CD4-positive, alpha-beta T cell (primary cell): Measurements from ENCODE around the gene ATP5MG. TPM values are rescaled to one million over a fixed set of nuclear protein-coding genes. Genes with fewer than 3 reads are reported as not detected.
A peak's percentile ranks its signal among the peaks of the same experiment; 100 is the strongest.
"Not testable (repeated sequence)": the region's sequence is repeated elsewhere in the genome, so short reads cannot be mapped to it uniquely, and the experiment has no call there.

Source experiments
- ATAC-seq: fragments of 200-7000 bp; cut with Tn5 transposase; one replicate; pipeline ENCODE4 v1.10.0; 2022; ENCODE audit warnings: mild to moderate bottlenecking; ENCODE audit not compliant: poor library complexity
- CTCF ChIA-PET: fragments of 350-600 bp; sonication (Branson Sonifier 250); formaldehyde crosslinking; loops from one replicate; lab custom pipeline; 2021; ENCODE audit warnings: antibody characterized with exemption, inconsistent platforms; lab: Charles Lee
- POLR2A ChIA-PET: fragments of 350-600 bp; sonication (Branson Sonifier 250); formaldehyde crosslinking; loops from one replicate; lab custom pipeline; 2021; ENCODE audit warnings: antibody characterized with exemption, inconsistent platforms; lab: Charles Lee
- DNase-seq, 14 experiments: peaks; one replicate each; pipeline ENCODE4 v3.0.0-alpha.2; 2013 to 2020; ENCODE audit warnings: mixed read lengths in 2 of 14
- H3K27ac ChIP-seq, 2 donors: one replicate each; pipeline versions ENCODE4 v1.5.1 to v1.7.0; 2013; ENCODE audit warnings: low read length in 2 of 2, low read depth in 1 of 2, mild to moderate bottlenecking in 1 of 2
- H3K27me3 ChIP-seq, 2 experiments: 1 replicate in 1 of 2; 2 replicates in 1 of 2; pipeline versions ENCODE4 v1.6.1 to v1.7.0; 2013; ENCODE audit warnings: low read length in 2 of 2, control low read depth in 1 of 2, mild to moderate bottlenecking in 1 of 2, moderate library complexity in 1 of 2; ENCODE audit not compliant: insufficient read depth in 2 of 2, control insufficient read depth in 1 of 2
- H3K36me3 ChIP-seq: one replicate; pipeline ENCODE4 v1.6.1; 2013; ENCODE audit warnings: low read length, control low read depth; ENCODE audit not compliant: insufficient read depth
- H3K4me1 ChIP-seq: one replicate; pipeline ENCODE4 v1.6.1; 2013; ENCODE audit warnings: low read length, control low read depth; ENCODE audit not compliant: insufficient read depth
- H3K4me3 ChIP-seq: one replicate; pipeline ENCODE4 v1.5.1; 2013; ENCODE audit warnings: mild to moderate bottlenecking, low read length, moderate library complexity
- H3K9me3 ChIP-seq, 2 experiments: 1 replicate in 1 of 2; 2 replicates in 1 of 2; pipeline versions ENCODE4 v1.6.1 to v1.7.0; 2013; ENCODE audit warnings: low read length in 2 of 2, mild to moderate bottlenecking in 2 of 2, control low read depth in 1 of 2, moderate library complexity in 1 of 2; ENCODE audit not compliant: control insufficient read depth in 1 of 2, insufficient read depth in 1 of 2
- H3K27ac Mint-ChIP-seq: one replicate; pipeline ENCODE4 v1.8.0; 2020; ENCODE audit warnings: mixed read lengths
- H3K27me3 Mint-ChIP-seq: one replicate; pipeline ENCODE4 v1.8.0; 2021; ENCODE audit warnings: mixed read lengths
- H3K36me3 Mint-ChIP-seq: one replicate; pipeline ENCODE4 v1.8.0; 2021; ENCODE audit warnings: low read depth, mixed read lengths
- H3K4me1 Mint-ChIP-seq: one replicate; pipeline ENCODE4 v1.8.0; 2021; ENCODE audit warnings: low read depth, mixed read lengths
- H3K4me3 Mint-ChIP-seq: one replicate; pipeline ENCODE4 v1.8.0; 2020; ENCODE audit warnings: mild to moderate bottlenecking, mixed read lengths
- H3K9me3 Mint-ChIP-seq: one replicate; pipeline ENCODE4 v1.8.0; 2020; ENCODE audit warnings: mixed read lengths
- intact Hi-C, 2 experiments: fragments of 100-400 bp; cut with DNase I in 1 of 2; cut with micrococcal nuclease in 1 of 2; formaldehyde crosslinking; loops; one replicate each; pipeline versions ENCODE4 v1.15.1 to v1.9.0; 2023 to 2025; cut with DNase I, micrococcal nuclease
- total RNA-seq, 174 experiments: library from RNA in 2 of 174; stranded (reverse) in 2 of 174; gene quantifications; one replicate each; pipeline ENCODE4 v1.2.3 and lab custom pipeline; 2021 to 2026
- TF ChIP-seq, protein P1 (sequence below): fragments of 200-600 bp; IDR thresholded peaks from one replicate; pipeline ENCODE4 v1.8.0; 2022; ENCODE audit warnings: antibody characterized with exemption, mild to moderate bottlenecking

ATP5MG gene
- total RNA-seq, 2 experiments from 2014 or later: 147 to 153 TPM

DNA sequence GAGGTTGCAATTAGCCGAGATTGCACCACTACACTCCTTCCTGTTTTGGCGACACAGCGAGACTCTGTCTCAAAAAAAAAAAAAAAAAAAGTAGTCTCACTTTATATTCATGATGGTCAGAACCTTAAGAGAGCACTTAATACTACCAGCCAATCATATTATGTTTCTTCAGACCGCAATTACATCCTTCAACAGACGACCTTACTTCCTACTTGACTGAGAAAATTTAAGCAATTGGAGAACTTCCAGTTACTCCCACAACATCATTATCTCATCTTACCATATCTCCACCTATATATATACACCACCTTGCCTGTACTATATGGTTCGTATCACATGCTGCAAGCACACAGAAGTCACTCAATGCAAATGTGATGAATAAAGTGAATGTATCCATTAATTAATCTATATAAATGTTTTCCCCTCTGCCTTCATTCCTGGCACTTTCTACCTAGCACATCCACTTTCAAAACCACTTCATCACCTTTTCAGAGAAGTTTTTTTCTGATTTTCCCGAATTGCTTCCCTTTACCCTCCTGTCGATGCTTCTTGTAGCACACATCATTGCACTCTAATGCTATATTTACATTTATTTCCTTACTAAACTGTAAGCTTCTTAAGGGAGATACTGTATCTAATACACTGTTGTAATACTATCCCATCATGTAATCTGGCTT lies 13.8 kb downstream of the ATP5MG start:
- ATAC-seq (no peak), DNase-seq (peak in 1 of 14 experiments; percentile 28)
- peaks cover 10% of the 10 kb centered on the region for H3K36me3 ChIP-seq
- TF ChIP-seq, protein P1, sequence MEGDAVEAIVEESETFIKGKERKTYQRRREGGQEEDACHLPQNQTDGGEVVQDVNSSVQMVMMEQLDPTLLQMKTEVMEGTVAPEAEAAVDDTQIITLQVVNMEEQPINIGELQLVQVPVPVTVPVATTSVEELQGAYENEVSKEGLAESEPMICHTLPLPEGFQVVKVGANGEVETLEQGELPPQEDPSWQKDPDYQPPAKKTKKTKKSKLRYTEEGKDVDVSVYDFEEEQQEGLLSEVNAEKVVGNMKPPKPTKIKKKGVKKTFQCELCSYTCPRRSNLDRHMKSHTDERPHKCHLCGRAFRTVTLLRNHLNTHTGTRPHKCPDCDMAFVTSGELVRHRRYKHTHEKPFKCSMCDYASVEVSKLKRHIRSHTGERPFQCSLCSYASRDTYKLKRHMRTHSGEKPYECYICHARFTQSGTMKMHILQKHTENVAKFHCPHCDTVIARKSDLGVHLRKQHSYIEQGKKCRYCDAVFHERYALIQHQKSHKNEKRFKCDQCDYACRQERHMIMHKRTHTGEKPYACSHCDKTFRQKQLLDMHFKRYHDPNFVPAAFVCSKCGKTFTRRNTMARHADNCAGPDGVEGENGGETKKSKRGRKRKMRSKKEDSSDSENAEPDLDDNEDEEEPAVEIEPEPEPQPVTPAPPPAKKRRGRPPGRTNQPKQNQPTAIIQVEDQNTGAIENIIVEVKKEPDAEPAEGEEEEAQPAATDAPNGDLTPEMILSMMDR: no peak
- no peaks in the 10 kb centered on the region for H3K4me1 ChIP-seq
- no peak overlapping the region for H3K4me3 Mint-ChIP-seq
- H3K4me3 ChIP-seq: no peak overlapping the region
- no peak overlapping the region for H3K27ac ChIP-seq
- H3K27ac Mint-ChIP-seq: no peak overlapping the region
- H3K27me3 Mint-ChIP-seq: no peaks in the 10 kb centered on the region
- ChIA-PET POLR2A (interaction anchor here (1.1 to 1.4 kb wide), 2 partner anchors 17 to 20 kb away, joined by 3 to 5 read pairs; no protein-coding TSS in a partner anchor), CTCF (interaction anchor here (1.1 kb wide), 1 partner anchor 11 kb away, joined by 3 read pairs; no protein-coding TSS in a partner anchor)
- intact Hi-C loops: no loop called here
- no peaks in the 10 kb centered on the region for H3K27me3 ChIP-seq
- peaks cover 6% of the 10 kb centered on the region for H3K36me3 Mint-ChIP-seq
- H3K4me1 Mint-ChIP-seq: no peaks in the 10 kb centered on the region
- H3K9me3 ChIP-seq: no peaks in the 10 kb centered on the region
- H3K9me3 Mint-ChIP-seq: no peaks in the 10 kb centered on the region

DNA sequence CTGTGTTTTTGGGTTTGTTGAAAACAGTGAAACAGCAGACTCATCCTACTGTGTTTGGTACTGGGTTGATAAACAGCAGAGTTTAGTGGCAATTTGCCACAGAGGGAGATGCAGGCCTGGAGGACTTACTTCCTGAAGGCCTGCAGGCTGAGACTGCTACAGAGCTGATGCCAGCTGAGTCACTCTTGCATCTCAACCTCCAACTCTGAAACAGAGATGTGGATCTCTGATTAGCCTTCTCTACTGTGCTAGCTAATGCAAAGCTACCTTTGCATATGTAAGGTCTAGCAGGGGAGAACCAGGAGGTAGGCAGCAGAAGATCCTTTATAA lies 14.3 kb downstream of the ATP5MG start:
- H3K4me1 Mint-ChIP-seq: no peaks in the 10 kb centered on the region
- Histone ChIP-seq H3K9me3 (no peaks in the 10 kb centered on the region), H3K27ac (no peak overlapping the region), H3K27me3 (no peaks in the 10 kb centered on the region), H3K4me3 (no peak overlapping the region), H3K36me3 (peaks cover 6% of the 10 kb centered on the region), H3K4me1 (no peaks in the 10 kb centered on the region)
- CTCF ChIA-PET: interaction anchor here (0.7 to 1.1 kb wide), 2 partner anchors 9 to 10 kb away, joined by 3 read pairs; no protein-coding TSS in a partner anchor
- H3K36me3 Mint-ChIP-seq: peaks cover under 1% of the 10 kb centered on the region
- H3K9me3 Mint-ChIP-seq: no peaks in the 10 kb centered on the region
- TF ChIP-seq, protein P1: no peak
- ATAC-seq: peak; percentile 69
- H3K27ac Mint-ChIP-seq: no peak overlapping the region
- POLR2A ChIA-PET: interaction anchor here (1.1 to 1.4 kb wide), 2 partner anchors 17 to 20 kb away, joined by 5 to 7 read pairs; partner anchors contain the start of gene KMT2A
- no peaks in the 10 kb centered on the region for H3K27me3 Mint-ChIP-seq
- intact Hi-C loops: no loop called here
- no peak overlapping the region for H3K4me3 Mint-ChIP-seq
- DNase-seq: peak in 5 of 14 experiments; percentile 9 to 47 (median 36)

DNA sequence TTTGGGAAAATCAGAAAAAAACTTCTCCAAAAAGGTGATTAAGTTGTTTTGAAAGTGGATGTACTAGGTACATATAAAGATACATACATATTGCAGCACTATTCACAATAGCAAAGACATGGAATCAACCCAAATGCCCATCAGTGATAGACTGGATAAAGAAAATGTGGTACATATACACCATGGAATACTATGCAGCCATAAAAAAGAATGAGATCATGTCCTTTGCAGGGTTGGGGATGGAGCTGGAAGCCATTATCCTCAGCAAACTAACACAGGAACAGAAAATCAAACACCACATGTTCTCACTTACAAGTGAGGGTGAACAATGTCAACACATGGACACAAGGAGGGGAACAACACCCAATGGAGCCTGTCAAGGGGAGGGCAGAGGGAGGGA lies 15.5 kb downstream of the ATP5MG start:
- H3K36me3 ChIP-seq, H3K36me3 Mint-ChIP-seq, H3K4me1 ChIP-seq, H3K27me3 ChIP-seq, DNase-seq, intact Hi-C loops, H3K27me3 Mint-ChIP-seq, ATAC-seq, H3K9me3 Mint-ChIP-seq, H3K27ac Mint-ChIP-seq, H3K9me3 ChIP-seq, CTCF ChIA-PET, H3K27ac ChIP-seq, H3K4me3 Mint-ChIP-seq, H3K4me3 ChIP-seq, H3K4me1 Mint-ChIP-seq: not testable (repeated sequence)
- POLR2A ChIA-PET: interaction anchor here (0.5 to 1.1 kb wide), 2 partner anchors 19 to 78 kb away, joined by 5 to 7 read pairs; partner anchors contain the start of gene KMT2A
